ENCODE data around the gene TARM1.

TARM1 gene

DNA sequence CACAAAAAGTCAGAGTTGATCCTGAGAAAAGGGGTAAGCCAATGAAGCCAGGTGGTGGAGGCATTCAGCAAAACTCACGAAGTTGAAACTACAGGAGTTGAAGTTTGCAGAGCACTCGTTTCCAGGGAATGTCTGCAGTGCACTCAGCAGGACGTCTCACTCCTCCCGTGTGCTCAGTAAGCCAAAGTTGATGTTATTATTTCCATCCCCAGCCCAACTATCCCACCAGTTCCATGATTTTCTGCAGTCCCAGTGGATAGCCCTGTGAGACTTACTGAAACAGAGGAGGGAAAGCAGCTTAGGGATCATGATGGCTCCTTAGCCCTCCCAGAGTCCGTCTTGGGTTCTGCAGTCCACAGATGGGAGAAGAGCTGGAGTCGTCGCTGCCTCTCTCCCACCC is at the start of gene TARM1:
TSS of gene TARM1 (minus strand) at position 334 of the 400 bp plus-strand sequence. CDS start at position 309, 25 bp downstream.
- no peak for DNase-seq
- Histone ChIP-seq H3K36me3 (no peaks in the 10 kb centered on the region), H3K27me3 (no peaks in the 10 kb centered on the region), H3K4me3 (no peak within 1 kb of the TSS), H3K27ac (no peak within 1 kb of the TSS), H3K9me3 (peaks cover 4 to 20% (median 19%) of the 10 kb centered on the region in 3 donors), H3K4me1 (no peaks in the 10 kb centered on the region)
- intact Hi-C loops (cut with DNase I; ENCODE audit: low total_unique reads): no loop called here
- TF ChIP-seq, protein P1, sequence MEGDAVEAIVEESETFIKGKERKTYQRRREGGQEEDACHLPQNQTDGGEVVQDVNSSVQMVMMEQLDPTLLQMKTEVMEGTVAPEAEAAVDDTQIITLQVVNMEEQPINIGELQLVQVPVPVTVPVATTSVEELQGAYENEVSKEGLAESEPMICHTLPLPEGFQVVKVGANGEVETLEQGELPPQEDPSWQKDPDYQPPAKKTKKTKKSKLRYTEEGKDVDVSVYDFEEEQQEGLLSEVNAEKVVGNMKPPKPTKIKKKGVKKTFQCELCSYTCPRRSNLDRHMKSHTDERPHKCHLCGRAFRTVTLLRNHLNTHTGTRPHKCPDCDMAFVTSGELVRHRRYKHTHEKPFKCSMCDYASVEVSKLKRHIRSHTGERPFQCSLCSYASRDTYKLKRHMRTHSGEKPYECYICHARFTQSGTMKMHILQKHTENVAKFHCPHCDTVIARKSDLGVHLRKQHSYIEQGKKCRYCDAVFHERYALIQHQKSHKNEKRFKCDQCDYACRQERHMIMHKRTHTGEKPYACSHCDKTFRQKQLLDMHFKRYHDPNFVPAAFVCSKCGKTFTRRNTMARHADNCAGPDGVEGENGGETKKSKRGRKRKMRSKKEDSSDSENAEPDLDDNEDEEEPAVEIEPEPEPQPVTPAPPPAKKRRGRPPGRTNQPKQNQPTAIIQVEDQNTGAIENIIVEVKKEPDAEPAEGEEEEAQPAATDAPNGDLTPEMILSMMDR (IDR thresholded peaks at IDR 0.05): no peak

DNA sequence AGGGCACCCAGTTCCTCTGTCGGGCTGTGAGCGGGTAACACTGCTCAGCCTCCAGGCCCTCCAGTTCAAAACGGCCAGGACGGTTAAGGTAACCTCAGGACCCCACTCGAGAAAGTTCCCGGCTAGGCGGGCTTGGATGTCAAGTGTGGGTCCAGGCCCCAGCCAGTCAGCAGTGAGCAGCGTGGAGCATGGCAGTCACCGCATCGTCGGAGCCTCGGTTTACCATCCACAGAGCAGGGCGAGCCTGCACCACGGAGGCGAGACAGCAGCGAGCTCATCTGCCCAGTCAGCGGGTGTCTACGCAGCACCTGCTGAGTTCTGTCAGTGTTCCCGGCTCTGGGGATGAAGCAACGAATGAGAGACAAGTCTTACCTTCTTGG is 48.4 kb upstream of the TARM1 start:
- Histone ChIP-seq H3K9me3 (no peaks in the 10 kb centered on the region), H3K27ac (no peak overlapping the region), H3K4me3 (no peak overlapping the region), H3K4me1 (no peaks in the 10 kb centered on the region), H3K36me3 (peaks cover 49 to 86% (median 68%) of the 10 kb centered on the region in 3 donors), H3K27me3 (no peaks in the 10 kb centered on the region)
- intact Hi-C loops (cut with DNase I; ENCODE audit: low total_unique reads): no loop called here
- no peak for DNase-seq
- TF ChIP-seq, protein P1 (IDR thresholded peaks at IDR 0.05): no peak

DNA sequence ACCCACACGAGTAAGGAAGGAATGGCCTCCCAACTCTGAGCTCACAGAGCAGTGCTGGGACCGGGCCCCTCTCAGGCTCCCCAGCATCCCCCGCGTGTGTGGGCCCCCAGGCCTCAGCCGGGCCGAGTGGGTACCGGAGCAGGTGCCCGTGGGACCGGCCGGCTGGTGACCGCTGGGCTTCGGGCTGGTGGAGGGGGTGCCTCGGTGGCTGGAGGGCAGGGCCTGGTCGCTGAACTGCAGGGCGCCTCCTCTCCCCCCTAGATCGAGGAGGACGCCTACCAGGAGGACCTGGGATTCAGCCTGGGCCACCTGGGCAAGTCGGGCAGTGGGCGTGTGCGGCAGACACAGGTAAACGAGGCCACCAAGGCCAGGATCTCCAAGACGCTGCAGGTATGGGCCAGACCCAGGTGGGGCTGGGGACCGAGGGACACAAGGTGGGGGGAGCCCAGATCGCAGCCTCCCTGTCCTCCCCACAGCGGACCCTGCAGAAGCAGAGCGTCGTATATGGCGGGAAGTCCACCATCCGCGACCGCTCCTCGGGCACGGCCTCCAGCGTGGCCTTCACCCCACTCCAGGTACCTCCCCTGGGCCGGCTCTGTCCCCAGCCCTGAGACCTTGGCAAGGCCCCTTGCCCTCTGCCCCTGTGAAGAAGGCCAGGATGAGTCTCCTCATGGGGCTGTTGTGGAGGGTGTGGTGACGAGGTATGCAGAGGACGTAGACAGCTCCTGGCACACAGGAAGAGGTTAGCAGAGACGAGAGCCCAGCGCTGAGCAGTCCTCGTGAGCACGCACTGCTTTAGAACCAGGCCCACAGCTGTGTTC is 47.8 kb upstream of the TARM1 start:
- no peak overlapping the region for H3K27ac ChIP-seq
- no peaks in the 10 kb centered on the region for H3K27me3 ChIP-seq
- H3K9me3 ChIP-seq: no peaks in the 10 kb centered on the region
- H3K4me3 ChIP-seq: no peak overlapping the region
- intact Hi-C loops (cut with DNase I; ENCODE audit: low total_unique reads): no loop called here
- TF ChIP-seq, protein P1 (IDR thresholded peaks at IDR 0.05): no peak
- peaks cover 55 to 92% (median 74%) of the 10 kb centered on the region in 3 donors for H3K36me3 ChIP-seq
- H3K4me1 ChIP-seq: no peaks in the 10 kb centered on the region
- DNase-seq: no peak

DNA sequence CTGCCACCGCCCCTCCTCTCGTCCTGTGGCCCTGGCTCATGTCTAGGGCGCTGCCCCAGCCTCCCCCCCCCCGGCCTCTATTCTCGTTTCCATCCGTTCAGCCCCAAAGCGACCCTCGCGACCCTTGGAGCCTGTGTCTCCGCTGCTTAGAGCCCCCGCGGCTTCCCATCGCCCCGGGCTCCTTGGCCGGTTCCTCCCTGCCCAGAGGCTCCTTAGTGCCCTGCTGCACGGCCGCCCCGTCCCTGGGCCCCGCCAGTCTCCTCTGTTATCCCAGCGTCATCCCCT is 47.2 kb upstream of the TARM1 start:
- TF ChIP-seq, protein P1 (IDR thresholded peaks at IDR 0.05): no peak
- no peak overlapping the region for H3K4me3 ChIP-seq
- intact Hi-C loops (cut with DNase I; ENCODE audit: low total_unique reads): no loop called here
- H3K27me3 ChIP-seq: no peaks in the 10 kb centered on the region
- peaks cover 61 to 98% (median 80%) of the 10 kb centered on the region in 3 donors for H3K36me3 ChIP-seq
- H3K9me3 ChIP-seq: no peaks in the 10 kb centered on the region
- no peak for DNase-seq
- H3K4me1 ChIP-seq: no peaks in the 10 kb centered on the region
- no peak overlapping the region for H3K27ac ChIP-seq

DNA sequence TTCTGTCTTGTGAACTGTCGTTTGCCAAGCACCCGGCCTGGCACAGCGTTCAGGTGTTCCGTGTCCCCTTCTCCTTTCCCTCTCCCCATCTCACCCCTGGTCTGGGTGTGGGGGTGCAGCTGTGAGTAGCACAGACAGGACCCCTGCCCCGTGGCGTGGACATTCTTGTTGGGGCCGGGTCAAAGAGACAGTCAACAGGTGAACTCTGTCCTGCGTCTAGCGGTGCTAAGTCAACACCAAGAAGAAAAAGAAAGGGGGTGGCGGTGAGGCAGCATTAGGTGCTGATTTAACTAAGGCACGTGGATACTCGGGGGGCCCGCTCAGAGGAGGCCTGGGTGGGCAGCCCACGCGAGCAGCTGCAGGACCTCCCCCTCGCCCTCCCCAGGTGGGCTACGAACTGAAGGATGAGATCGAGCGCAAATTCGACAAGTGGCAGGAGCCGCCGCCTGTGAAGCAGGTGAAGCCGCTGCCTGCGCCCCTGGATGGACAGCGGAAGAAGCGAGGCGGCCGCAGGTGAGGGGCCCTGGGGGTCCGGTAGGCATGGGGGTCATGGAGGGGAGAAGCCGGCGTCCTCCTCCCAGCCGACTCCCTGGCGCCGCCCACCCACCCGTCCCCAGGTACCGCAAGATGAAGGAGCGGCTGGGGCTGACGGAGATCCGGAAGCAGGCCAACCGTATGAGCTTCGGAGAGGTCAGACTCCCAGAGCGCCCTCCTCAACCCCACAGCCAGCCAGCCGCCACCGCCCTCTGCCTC is 46.7 kb upstream of the TARM1 start:
- intact Hi-C loops (cut with DNase I; ENCODE audit: low total_unique reads): no loop called here
- DNase-seq: no peak
- Histone ChIP-seq H3K4me1 (no peaks in the 10 kb centered on the region), H3K27ac (no peak overlapping the region), H3K9me3 (no peaks in the 10 kb centered on the region), H3K36me3 (peaks cover 66 to 98% (median 81%) of the 10 kb centered on the region in 3 donors), H3K27me3 (no peaks in the 10 kb centered on the region), H3K4me3 (no peak overlapping the region)
- TF ChIP-seq, protein P1 (IDR thresholded peaks at IDR 0.05): no peak
